EH (cell line): ENCODE data around the gene SPACA4.

Experiments used
- DNase-seq: peaks from one replicate; pipeline ENCODE4 v3.0.0-alpha.2; 2015; ENCODE audit warnings: low read depth

Gene SPACA4

DNA sequence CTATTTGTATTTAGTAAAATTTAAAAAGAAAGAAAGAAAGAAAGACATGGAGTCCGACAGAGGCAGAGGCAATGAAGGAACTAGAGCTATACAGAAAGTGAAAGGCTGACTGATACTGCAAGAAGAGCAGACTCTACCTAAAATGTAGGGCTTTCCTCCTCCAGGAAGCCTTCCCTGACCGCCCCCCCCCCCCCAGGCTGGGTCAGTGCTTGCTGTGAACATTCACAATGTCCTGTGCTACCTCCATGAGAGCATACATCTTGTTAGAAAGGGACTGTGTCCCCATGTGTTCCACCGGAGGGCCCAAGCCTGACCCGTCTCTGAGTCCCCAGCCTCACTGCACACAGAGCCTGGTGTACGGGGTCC lies 45.1 kb downstream of the SPACA4 start:
- no peak for DNase-seq

DNA sequence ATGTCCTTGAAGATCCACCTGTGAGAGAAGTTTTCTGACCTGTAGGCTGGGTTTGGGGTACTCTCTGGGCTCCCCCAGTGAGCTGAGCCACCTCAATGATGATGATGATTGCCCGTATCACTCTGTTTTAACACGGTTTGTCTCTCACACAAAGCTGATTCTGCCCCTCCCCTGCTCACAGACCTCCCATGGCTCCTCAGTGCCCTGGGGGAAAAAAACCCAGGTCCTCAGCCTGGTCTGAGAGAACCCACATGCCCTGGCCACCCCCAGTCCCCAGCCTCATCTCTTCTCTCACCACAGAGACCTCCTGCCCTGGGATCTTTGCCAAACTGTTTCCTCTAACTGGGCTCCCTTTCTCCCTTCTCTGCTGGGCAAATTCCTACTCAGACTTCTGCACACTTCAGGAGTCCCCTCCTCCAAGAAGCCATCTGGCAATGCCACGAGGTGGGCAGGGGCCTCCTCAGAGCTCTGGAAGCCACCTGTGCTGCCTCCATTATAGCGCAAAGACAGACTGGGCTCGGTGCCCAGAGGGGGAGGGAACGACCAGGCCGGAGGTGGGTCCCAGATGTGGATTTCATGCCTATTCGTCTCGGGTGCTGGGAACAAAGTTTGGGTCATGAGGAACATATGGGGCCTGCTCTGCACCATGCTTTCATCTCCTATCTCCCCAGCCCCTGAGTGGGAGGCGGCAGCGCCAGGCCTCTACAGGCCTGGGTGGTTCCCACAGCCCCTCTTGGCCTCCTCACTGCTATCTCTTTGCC lies 47.9 kb downstream of the SPACA4 start:
- DNase-seq = no peak

DNA sequence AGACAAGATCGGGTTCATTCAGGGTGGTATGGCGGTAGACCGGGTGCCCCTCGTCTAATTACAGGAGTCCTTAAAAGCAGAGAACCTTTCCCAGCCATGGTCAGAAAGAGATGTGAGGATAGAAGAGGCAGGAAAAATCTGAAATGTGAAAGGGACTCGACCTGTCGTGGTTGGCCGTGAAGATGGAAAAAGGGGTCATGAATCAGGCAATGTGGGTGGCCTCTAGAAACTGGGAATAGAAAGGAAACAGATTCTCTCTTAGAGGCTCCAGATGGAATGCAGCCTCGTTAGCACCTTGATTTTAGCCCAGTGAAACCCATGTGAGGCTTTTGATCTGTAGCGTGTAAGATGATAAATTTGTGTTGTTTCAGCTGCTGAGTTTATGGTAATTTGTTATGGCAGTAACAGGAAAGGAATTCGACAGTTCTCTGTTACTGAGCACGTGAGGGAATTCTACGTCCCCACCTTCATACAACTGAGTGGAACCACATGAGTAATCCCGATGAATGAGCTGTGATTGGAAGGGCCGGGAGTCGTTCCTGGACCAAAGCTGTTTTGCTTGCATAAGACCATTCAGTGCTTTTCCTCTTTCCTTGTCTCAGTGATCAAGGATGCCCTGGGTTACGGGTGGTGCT lies 50.4 kb downstream of the SPACA4 start:
- peak; percentile 90 for DNase-seq
